ENCODE data around the gene ANKRD6.

Gene ANKRD6

DNA sequence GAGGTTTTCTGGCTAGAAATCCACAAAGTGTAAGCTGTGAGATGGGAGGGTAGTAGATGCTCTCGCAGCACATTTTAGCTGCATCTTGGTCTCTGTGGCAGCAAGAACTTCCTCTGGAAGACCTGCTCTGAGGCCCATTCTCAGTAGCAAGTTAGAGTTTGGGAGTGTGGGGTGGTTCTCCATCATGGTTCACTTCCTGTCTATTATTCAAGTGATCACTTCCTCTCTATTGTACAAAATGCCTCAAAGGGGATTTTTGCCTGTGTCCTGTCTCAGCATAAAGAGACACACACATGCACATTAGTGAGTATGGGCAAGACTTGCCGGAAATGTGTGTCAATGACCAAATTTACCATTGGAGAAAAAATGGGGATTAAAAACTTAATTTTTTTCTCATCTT is 163.1 kb downstream of the ANKRD6 start:
- H3K27me3 Mint-ChIP-seq (ENCODE audit: low read depth): no peaks in the 10 kb centered on the region
- peaks cover 13% of the 10 kb centered on the region for H3K36me3 Mint-ChIP-seq (ENCODE audit: low read depth)
- H3K9me3 Mint-ChIP-seq: no peaks in the 10 kb centered on the region
- TF ChIP-seq, protein P1, sequence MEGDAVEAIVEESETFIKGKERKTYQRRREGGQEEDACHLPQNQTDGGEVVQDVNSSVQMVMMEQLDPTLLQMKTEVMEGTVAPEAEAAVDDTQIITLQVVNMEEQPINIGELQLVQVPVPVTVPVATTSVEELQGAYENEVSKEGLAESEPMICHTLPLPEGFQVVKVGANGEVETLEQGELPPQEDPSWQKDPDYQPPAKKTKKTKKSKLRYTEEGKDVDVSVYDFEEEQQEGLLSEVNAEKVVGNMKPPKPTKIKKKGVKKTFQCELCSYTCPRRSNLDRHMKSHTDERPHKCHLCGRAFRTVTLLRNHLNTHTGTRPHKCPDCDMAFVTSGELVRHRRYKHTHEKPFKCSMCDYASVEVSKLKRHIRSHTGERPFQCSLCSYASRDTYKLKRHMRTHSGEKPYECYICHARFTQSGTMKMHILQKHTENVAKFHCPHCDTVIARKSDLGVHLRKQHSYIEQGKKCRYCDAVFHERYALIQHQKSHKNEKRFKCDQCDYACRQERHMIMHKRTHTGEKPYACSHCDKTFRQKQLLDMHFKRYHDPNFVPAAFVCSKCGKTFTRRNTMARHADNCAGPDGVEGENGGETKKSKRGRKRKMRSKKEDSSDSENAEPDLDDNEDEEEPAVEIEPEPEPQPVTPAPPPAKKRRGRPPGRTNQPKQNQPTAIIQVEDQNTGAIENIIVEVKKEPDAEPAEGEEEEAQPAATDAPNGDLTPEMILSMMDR (IDR thresholded peaks at IDR 0.05; ENCODE audit: unreplicated experiment in 3 of 3): no peak
- H3K4me1 Mint-ChIP-seq: no peaks in the 10 kb centered on the region
- H3K4me3 Mint-ChIP-seq: no peak overlapping the region
- no peak overlapping the region for H3K27ac Mint-ChIP-seq

DNA sequence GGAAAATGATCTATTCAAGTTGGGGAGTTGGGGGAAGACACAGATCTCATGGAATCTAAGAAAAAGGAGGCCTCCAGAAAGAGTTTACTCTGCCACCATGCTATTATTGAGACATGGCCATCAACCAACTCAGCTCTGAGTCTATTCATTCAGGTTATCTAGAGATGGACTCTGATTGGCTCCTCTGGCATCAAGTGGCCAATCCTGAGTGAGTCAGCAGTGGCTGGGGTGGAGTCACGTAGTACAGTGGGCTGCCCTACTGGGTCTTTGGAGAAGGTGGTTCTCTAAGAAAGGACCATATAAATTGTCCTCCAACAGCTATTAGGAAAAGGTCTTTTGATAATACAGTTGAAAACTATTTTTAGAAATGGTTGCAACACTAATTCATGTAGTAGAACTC is 163.5 kb downstream of the ANKRD6 start:
- Mint-ChIP-seq H3K27me3 (ENCODE audit: low read depth) (no peaks in the 10 kb centered on the region), H3K4me3 (no peak overlapping the region), H3K36me3 (ENCODE audit: low read depth) (peaks cover 13% of the 10 kb centered on the region), H3K4me1 (peaks cover under 1% of the 10 kb centered on the region), H3K27ac (no peak overlapping the region), H3K9me3 (no peaks in the 10 kb centered on the region)
- TF ChIP-seq, protein P1 (IDR thresholded peaks at IDR 0.05; ENCODE audit: unreplicated experiment in 3 of 3): no peak

DNA sequence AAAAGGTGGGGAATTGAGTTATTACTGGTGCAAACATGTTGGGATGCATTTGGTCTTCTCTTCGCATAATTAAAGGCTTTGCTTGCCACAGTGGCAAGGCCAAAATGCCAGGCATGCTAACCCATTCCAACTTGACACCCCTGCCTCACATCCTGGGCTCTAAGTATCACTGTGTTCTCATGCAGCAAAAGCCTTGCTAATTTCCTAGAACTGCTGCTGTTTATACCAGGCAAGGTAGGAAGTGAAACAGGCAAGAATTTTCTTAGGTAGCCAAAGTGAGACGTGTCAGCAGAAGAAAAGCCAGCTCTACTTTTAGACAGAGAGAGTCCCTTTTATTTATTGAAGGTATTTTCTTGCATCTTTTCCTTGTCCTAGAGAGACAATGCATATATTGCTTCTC is 164.4 kb downstream of the ANKRD6 start:
- Mint-ChIP-seq H3K27ac (peak overlapping the region in 1 of 3 experiments; percentile 49), H3K9me3 (no peaks in the 10 kb centered on the region), H3K36me3 (ENCODE audit: low read depth) (peaks cover 13% of the 10 kb centered on the region), H3K4me3 (no peak overlapping the region), H3K4me1 (peaks cover 6% of the 10 kb centered on the region), H3K27me3 (ENCODE audit: low read depth) (no peaks in the 10 kb centered on the region)
- TF ChIP-seq, protein P1 (IDR thresholded peaks at IDR 0.05; ENCODE audit: unreplicated experiment in 3 of 3): no peak

DNA sequence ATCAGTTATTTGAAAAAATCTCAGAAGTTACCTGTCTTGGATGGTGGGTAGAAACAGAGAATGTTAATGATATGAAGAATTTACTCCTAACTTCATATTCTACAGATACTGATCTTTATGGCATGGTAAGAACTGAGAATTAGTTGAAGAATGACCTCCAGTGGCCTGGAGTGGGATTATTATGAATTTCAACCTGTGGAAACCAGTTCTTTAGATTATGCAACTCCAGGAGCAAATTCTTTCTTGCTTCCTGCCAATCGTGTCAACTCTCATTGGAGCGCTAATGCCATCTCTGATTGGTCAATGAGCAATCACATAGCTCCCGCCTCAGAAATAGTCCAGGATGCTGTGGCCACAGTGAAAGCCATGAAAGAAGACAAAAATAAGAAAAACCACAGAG is 165.0 kb downstream of the ANKRD6 start:
- H3K36me3 Mint-ChIP-seq (ENCODE audit: low read depth): peaks cover 12% of the 10 kb centered on the region
- no peak overlapping the region for H3K4me3 Mint-ChIP-seq
- TF ChIP-seq, protein P1 (IDR thresholded peaks at IDR 0.05; ENCODE audit: unreplicated experiment in 3 of 3): peak in 2 of 3 experiments; percentile 8 to 34
- no peaks in the 10 kb centered on the region for H3K27me3 Mint-ChIP-seq (ENCODE audit: low read depth)
- peaks cover 6% of the 10 kb centered on the region for H3K4me1 Mint-ChIP-seq
- peak overlapping the region in 1 of 3 experiments; percentile 24 for H3K27ac Mint-ChIP-seq
- H3K9me3 Mint-ChIP-seq: no peaks in the 10 kb centered on the region

DNA sequence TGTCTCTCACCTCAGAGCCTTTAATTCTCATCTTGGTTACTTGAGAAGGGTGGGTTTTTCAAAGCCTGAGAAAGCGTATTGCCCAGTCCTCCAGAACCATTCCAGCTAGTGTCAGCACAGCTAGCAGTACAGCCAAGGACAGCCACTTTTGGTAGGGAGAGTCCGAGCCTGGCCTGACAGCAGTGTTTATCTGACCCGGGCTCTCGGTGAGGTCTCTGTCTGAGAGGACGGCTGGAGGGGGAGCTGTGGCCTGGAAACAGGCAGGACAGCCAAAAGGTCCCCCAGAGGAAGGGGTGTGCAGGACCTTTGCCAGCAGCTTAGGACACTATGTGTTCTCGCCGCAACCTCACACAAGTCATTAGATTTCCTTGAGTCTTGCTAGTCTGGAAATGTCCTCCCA is 166.8 kb downstream of the ANKRD6 start:
- H3K4me3 Mint-ChIP-seq: no peak overlapping the region
- H3K4me1 Mint-ChIP-seq: peaks cover 6% of the 10 kb centered on the region
- H3K27me3 Mint-ChIP-seq (ENCODE audit: low read depth): no peaks in the 10 kb centered on the region
- TF ChIP-seq, protein P1 (IDR thresholded peaks at IDR 0.05; ENCODE audit: unreplicated experiment in 3 of 3): no peak
- H3K9me3 Mint-ChIP-seq: no peaks in the 10 kb centered on the region
- H3K27ac Mint-ChIP-seq: peak overlapping the region in 1 of 3 experiments; percentile 77
- H3K36me3 Mint-ChIP-seq (ENCODE audit: low read depth): peaks cover 10% of the 10 kb centered on the region

DNA sequence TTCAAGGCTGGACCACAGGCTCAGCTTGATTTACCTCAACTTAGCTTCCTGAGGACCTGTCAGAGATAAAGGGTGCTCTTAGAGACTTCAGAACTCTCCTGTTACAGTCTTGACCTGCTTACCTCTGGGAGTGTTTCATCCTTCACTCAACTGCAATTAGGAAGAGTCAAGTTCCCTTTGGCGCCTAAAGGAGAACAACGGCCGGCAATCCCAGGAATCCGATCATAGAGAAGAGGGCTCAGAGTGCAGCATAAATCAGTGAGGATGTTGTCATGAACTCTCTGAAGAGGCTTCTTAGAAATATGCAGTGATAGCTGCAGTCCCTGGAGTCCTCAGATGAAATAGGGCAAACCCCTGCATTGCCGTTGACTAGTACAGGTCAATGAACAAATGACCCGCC is 169.2 kb downstream of the ANKRD6 start:
- no peaks in the 10 kb centered on the region for H3K9me3 Mint-ChIP-seq
- no peaks in the 10 kb centered on the region for H3K27me3 Mint-ChIP-seq (ENCODE audit: low read depth)
- TF ChIP-seq, protein P1 (IDR thresholded peaks at IDR 0.05; ENCODE audit: unreplicated experiment in 3 of 3): no peak
- peaks cover 11% of the 10 kb centered on the region for H3K36me3 Mint-ChIP-seq (ENCODE audit: low read depth)
- H3K4me3 Mint-ChIP-seq: no peak overlapping the region
- no peak overlapping the region for H3K27ac Mint-ChIP-seq
- peaks cover 6% of the 10 kb centered on the region for H3K4me1 Mint-ChIP-seq

All from nephron (organoid).